Testis (tissue), 5 donors: ENCODE results near the gene NDUFAF3. TPM values are rescaled to one million over a fixed set of nuclear protein-coding genes. Genes with fewer than 3 reads are reported as not detected.

Source experiments
- DNase-seq: peaks from one replicate; pipeline ENCODE4 v3.0.0-alpha.2; 2019
- H3K27ac ChIP-seq, 2 donors: fragments of 200-600 bp; sonication (generic); one replicate each; pipeline ENCODE4 v1.5.1; 2019
- H3K27me3 ChIP-seq: fragments of 200-600 bp; sonication (generic); one replicate; pipeline ENCODE4 v1.5.1; 2019
- H3K36me3 ChIP-seq: fragments of 200-600 bp; sonication (generic); one replicate; pipeline ENCODE4 v1.5.1; 2017; ENCODE audit warnings: low read depth; ENCODE audit errors: missing control alignments
- H3K4me1 ChIP-seq: fragments of 200-600 bp; sonication (generic); one replicate; pipeline ENCODE4 v1.5.1; 2019
- H3K4me3 ChIP-seq, 2 donors: fragments of 200-600 bp; sonication (generic); one replicate each; pipeline ENCODE4 v1.5.1; 2017 to 2019
- H3K9me3 ChIP-seq: fragments of 200-600 bp; sonication (generic); one replicate; pipeline ENCODE4 v1.5.1; 2017
- POLR2A ChIP-seq: fragments of 450-650 bp; IDR thresholded peaks from one replicate; pipeline ENCODE4 v1.6.1; 2017; ENCODE audit warnings: antibody characterized with exemption, mild to moderate bottlenecking, moderate library complexity
- WGBS, 2 donors: methylation state at CpG; one replicate each; pipeline ENCODE4 v1.1.5; 2018; 5-methylcytosine and 5-hydroxymethylcytosine counted together
- intact Hi-C: fragments of 100-400 bp; cut with DNase I; formaldehyde crosslinking; loops from one replicate; pipeline ENCODE4 v1.15.1; 2023; ENCODE audit warnings: low total_unique reads
- long read RNA-seq, 2 donors: transcript quantifications; one replicate each; lab custom pipeline, GENCODE V29; 2026
- polyA plus RNA-seq: library from polyadenylated mRNA; stranded (reverse); fragments of 350-450 nt; fragmentation: Illumina TruSeq; extraction: RNeasy Lipid Tissue Mini Kit (QIAGEN cat#74804); gene quantifications from one replicate; pipeline ENCODE4 v1.2.3, GENCODE V29; 2014; ENCODE audit warnings: low read depth, low replicate concordance; ENCODE audit not compliant: insufficient read depth
- total RNA-seq, 2 donors: library from RNA; depleted of rRNA; stranded (reverse); fragments of >200 nt; gene quantifications; one replicate each; pipeline ENCODE4 v1.2.3, GENCODE V29; 2016
- TF ChIP-seq, protein P1 (sequence below), 3 experiments: fragments of 450-650 bp in 2 of 3; fragments of 200-600 bp in 1 of 3; sonication (generic) in 1 of 3; IDR thresholded peaks; one replicate each; pipeline ENCODE4 v1.5.1; 2016 to 2019; ENCODE audit warnings: antibody characterized with exemption in 3 of 3, mild to moderate bottlenecking in 2 of 3, moderate library complexity in 1 of 3

The NDUFAF3 gene
- total RNA-seq (100 to 1,000 TPM; 324 to 416 TPM), polyA plus RNA-seq (544 TPM)
- long read RNA-seq, donor 1, transcript NDUFAF3-202 (5 exons, 2,012 nt): major isoform, 68 of 88 reads
- long read RNA-seq, donor 1, partial matches to known transcripts: 7 of 88 reads
- long read RNA-seq, donor 1, other reads (novel, unspliced or antisense): 8 of 88 reads
- long read RNA-seq, donor 2, transcript NDUFAF3-202 (5 exons, 2,012 nt): major isoform, 40 of 48 reads
- long read RNA-seq, donor 2, partial matches to known transcripts: 0 of 48 reads
- long read RNA-seq, donor 2, other reads (novel, unspliced or antisense): 7 of 48 reads

DNA sequence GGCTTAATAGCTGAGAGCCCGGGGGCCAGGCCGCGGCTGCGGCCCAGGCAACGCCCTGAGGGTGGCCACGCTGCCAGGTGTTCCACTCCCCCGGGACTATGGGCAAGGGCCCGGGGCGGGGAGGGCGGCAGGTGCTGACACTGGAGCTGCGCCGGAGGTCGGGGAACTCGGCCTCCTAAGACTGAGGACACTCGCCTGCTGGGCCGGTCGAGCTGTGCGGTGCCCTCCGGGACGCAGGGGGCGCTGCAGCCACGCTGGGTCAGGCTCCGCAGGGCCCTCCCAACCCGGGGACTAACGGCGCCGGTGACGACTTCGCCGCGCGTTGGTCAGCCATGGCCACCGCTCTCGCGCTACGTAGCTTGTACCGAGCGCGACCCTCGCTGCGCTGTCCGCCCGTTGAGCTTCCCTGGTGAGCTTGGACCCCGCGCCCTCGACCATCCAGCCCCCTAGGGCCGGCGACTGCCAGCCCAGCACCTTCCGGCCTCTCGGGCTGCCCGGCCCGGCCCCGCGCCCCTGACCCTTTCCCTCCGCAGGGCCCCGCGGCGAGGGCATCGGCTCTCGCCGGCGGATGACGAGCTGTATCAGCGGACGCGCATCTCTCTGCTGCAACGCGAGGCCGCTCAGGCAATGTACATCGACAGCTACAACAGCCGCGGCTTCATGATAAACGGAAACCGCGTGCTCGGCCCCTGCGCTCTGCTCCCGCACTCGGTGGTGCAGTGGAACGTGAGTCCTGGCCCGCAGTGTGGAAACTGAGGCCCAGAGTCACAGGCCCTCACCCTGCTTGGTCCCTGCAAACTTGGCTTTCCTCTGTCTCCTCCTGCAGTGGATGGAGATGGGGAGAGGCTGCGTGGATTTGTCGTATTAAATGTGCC lies at the start of gene NDUFAF3:
TSS of gene NDUFAF3 (plus strand) at position 309 of the 875 bp plus-strand sequence. CDS start at position 333, 24 bp downstream.
- 0 to 1% methylated on average over 2 to 39 of the region's 83 CpGs for WGBS, 2 donors
- intact Hi-C loops: loop anchor here (10.0 kb wide), 2 partner anchors 73 to 253 kb away; partner anchors contain the start of genes C3orf62 and QRICH1
- H3K4me3 ChIP-seq: peak within 1 kb of the TSS; percentile 93 to 94
- no peaks in the 10 kb centered on the region for H3K9me3 ChIP-seq
- H3K36me3 ChIP-seq: no peaks in the 10 kb centered on the region
- peaks cover 34% of the 10 kb centered on the region for H3K4me1 ChIP-seq
- peak; percentile 92 for DNase-seq
- H3K27me3 ChIP-seq: no peaks in the 10 kb centered on the region
- TF ChIP-seq, protein P1, sequence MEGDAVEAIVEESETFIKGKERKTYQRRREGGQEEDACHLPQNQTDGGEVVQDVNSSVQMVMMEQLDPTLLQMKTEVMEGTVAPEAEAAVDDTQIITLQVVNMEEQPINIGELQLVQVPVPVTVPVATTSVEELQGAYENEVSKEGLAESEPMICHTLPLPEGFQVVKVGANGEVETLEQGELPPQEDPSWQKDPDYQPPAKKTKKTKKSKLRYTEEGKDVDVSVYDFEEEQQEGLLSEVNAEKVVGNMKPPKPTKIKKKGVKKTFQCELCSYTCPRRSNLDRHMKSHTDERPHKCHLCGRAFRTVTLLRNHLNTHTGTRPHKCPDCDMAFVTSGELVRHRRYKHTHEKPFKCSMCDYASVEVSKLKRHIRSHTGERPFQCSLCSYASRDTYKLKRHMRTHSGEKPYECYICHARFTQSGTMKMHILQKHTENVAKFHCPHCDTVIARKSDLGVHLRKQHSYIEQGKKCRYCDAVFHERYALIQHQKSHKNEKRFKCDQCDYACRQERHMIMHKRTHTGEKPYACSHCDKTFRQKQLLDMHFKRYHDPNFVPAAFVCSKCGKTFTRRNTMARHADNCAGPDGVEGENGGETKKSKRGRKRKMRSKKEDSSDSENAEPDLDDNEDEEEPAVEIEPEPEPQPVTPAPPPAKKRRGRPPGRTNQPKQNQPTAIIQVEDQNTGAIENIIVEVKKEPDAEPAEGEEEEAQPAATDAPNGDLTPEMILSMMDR (IDR thresholded peaks at IDR 0.05): peak; percentile 95 to 98 (median 96)
- no peak for TF ChIP-seq POLR2A
- peak within 1 kb of the TSS; percentile 99 for H3K27ac ChIP-seq

DNA sequence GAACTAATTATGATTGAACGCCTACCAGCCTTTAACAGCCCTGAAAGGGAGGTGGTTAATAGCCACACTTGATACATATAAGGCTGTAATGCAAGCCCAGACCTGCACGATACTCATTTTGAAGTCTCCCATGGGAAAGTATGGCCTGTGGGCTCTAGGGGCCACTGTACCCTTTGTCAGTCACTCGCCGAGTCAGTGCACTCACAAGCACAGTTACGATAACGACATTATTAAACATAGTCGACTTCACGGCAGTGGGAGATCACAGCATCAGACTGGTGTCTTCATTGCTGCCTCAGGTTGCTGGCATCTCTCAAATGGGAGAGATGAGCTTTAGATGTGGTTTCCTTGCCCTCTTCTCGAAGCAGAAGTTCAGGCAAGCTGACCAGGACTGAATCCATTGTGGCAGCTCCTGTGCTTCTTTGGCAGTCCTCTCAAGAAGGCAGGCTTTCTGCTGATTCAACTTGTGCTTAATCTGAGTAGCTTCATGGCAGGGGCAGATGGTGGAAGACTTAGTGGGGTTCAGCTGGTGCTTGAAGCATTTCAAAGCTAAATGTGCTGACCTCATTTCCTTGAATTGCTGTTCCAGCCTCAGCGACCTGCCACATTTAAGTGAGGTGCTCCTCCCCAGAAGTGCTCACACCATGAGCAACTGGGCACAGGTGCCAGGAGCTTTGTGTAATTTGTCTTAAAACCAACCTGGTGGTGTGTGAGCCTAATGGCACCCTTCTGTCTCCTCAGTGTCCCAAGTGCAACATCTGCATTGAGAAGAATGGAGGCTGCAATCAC lies 47.7 kb upstream of the NDUFAF3 start:
- intact Hi-C loops: no loop called here
- Histone ChIP-seq H3K9me3 (no peaks in the 10 kb centered on the region), H3K27me3 (no peaks in the 10 kb centered on the region), H3K4me1 (peaks cover 8% of the 10 kb centered on the region), H3K36me3 (no peaks in the 10 kb centered on the region), H3K4me3 (no peak overlapping the region), H3K27ac (no peak overlapping the region)
- TF ChIP-seq, protein P1 (IDR thresholded peaks at IDR 0.05): no peak
- no peak for TF ChIP-seq POLR2A
- 91 to 95% methylated on average over 10 of the region's 10 CpGs for WGBS, 2 donors
- no peak for DNase-seq

- no peak for TF ChIP-seq POLR2A
- TF ChIP-seq, protein P1 (IDR thresholded peaks at IDR 0.05): no peak
- no peaks in the 10 kb centered on the region for H3K27me3 ChIP-seq
- no peak overlapping the region for H3K27ac ChIP-seq
- 85 to 91% methylated on average over 3 of the region's 3 CpGs for WGBS, 2 donors
- DNase-seq: no peak
- intact Hi-C loops: no loop called here
- H3K9me3 ChIP-seq: no peaks in the 10 kb centered on the region
- peaks cover 8% of the 10 kb centered on the region for H3K4me1 ChIP-seq
- no peak overlapping the region for H3K4me3 ChIP-seq
- H3K36me3 ChIP-seq: no peaks in the 10 kb centered on the region
Measured at GRCh38 chr3:48979451-48979850, 42.5 kb upstream of the NDUFAF3 start.

DNA sequence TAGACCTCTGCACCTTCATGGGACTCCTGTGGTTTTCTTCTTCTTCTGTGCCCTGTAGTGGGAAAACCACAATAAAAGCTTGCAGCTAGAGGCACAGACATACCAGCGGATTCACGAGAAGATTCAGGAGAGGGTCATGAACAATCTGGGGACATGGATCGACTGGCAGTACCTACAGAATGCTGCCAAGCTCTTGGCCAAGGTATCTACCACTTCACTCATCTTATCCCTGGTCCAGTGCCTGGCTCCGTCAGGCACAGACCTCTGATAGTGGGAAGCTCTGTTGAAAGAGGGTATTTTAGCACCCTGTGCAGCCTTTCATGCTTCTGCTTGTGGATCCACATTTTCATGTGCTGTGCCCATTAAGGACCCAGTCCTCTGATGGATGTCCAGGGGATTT lies 41.6 kb upstream of the NDUFAF3 start:
- Histone ChIP-seq H3K27ac (no peak overlapping the region), H3K27me3 (no peaks in the 10 kb centered on the region), H3K4me3 (no peak overlapping the region), H3K4me1 (peaks cover 8% of the 10 kb centered on the region), H3K36me3 (no peaks in the 10 kb centered on the region), H3K9me3 (no peaks in the 10 kb centered on the region)
- intact Hi-C loops: no loop called here
- WGBS, 2 donors: 86 to 99% methylated on average over 4 of the region's 4 CpGs
- DNase-seq: no peak
- no peak for TF ChIP-seq POLR2A
- TF ChIP-seq, protein P1 (IDR thresholded peaks at IDR 0.05): no peak
